NCI-H524 treated with DMSO at 0.1 percent for 48 hours (cell line): Measurements from ENCODE around the gene NAGA.

ENCODE experiments used
- DNase-seq: peaks from one replicate; lab custom pipeline; 2025; lab: John Stamatoyannopoulos, UW

NAGA gene

GRCh38 chr22:42039271-42039670 is 31.3 kb downstream of the NAGA start:
- no peak for DNase-seq

- DNase-seq: no peak
Observed at GRCh38 chr22:42035256-42035655, 35.4 kb downstream of the NAGA start.

GRCh38 chr22:42033263-42034181 is 37.1 kb downstream of the NAGA start:
- no peak for DNase-seq

DNA sequence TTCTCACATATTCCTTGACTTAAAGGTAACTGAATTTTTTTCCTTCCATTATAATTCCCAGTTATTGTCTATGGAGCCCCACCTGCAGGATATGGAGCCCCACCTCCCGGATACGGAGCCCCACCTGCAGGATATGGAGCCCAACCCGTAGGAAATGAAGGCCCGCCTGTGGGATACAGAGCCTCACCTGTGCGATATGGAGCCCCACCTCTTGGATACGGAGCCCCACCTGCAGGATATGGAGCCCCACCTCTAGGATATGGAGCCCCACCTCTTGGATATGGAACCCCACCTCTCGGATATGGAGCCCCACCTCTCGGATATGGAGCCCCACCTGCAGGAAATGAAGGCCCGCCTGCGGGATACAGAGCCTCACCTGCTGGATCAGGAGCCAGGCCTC is 43.9 kb downstream of the NAGA start:
- no peak for DNase-seq

DNA sequence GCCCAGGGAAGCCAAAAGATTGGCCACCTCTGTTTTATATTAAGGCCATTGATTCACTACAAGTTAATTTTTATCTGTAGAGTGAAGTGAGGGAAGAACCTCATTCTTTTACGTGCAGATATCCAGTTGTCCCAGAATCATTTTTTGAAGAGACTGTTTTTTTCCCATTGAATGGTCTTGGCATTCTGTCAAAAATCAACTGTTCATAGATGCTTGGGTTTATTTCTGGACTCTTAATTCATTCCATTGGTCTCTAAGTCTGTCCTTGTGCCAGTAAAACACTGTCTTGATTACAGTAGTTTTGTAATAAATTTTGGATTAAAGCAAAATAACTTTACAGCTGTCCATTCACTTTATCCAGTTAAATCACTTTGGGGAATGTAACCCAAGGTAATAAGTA is 45.2 kb downstream of the NAGA start:
- no peak for DNase-seq

GRCh38 chr22:42022162-42022847 is 48.3 kb downstream of the NAGA start:
- no peak for DNase-seq

DNA sequence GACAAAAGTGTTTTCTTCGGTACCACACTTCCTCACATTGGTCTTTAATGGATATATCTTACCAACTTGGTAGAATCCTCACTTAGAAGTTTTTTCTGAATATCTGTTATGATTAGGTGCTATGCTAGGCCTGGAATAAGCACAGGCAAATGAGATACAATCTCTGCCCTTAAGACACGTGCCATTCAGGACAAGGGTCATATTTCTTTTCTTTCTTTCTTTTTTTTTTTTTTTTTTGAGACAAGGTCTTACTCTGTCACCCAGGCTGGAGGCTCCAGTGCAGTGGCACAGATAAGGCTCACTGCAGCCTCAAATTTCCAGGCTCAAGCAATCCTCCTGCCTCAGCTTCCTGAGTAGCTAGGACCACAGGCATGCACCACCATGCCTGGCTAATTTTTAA is 49.0 kb downstream of the NAGA start:
- no peak for DNase-seq

GRCh38 chr22:42018224-42018623 is 52.4 kb downstream of the NAGA start:
- DNase-seq: no peak

- DNase-seq: no peak
Observed at GRCh38 chr22:42016111-42016510, 54.5 kb downstream of the NAGA start.

GRCh38 chr22:42013385-42013784 is 57.2 kb downstream of the NAGA start:
- DNase-seq: no peak

DNA sequence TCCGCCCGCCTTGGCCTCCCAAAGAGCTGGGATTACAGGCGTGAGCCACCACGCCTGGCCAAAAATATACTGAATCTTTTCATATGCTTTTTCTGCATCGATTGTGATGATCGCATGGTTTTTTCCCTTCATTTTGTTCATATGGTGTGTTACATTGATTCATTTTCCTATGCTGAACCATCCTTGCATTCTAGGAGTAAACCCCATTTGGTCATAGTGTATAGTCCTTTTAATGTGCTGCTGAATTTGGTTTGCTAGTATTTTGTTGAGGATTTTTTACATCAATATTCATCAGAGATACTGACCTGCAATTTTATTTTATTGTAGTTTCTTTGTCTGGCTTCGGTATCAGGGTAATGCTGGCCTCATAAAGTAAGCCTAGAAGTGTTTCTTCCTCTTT is 59.8 kb downstream of the NAGA start:
- no peak for DNase-seq
